HG02973 (cell line): ENCODE results near the gene RNF39.

Source experiments
- ATAC-seq: cut with Tn5 transposase; IDR thresholded peaks from one replicate; pipeline ENCODE4 v1.9.1; 2021; ENCODE audit warnings: moderate library complexity; ENCODE audit not compliant: unreplicated experiment

RNF39 gene

DNA sequence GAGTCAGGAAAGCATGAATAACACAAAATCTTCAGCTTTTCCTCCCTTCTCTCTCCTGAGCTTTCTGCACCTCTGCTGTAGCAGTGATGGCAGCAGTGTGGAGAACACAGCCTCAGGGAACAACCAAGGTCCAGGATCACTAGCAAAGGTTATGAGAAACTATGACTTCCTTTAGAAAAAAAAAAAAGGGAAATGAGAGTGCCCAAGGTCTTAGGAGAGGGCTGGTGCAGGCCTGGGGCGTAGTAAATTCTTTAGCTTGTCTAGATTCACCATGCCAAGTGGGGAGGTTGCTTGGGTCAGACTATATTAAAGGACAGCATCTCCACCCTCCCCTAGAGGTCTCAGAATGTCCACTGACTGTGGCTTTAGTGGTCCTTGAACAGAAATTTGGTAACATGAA lies 54.9 kb downstream of the RNF39 start:
- no peak for ATAC-seq
